CMK (cell line): Measurements from ENCODE around the gene PCDHA2.
"Not testable (repeated sequence)": the region's sequence is repeated elsewhere in the genome, so short reads cannot be mapped to it uniquely, and the experiment has no call there.

Source experiments
- DNase-seq: peaks from one replicate; pipeline ENCODE4 v3.0.0-alpha.2; 2010; ENCODE audit warnings: low read depth

Gene PCDHA2

GRCh38 chr5:140821375-140822280, 27.0 kb downstream of the PCDHA2 start, which contains the start of gene PCDHA5:
TSS of gene PCDHA5 (plus strand) at chr5:140821613.
- DNase-seq: no peak

- no peak for DNase-seq
Measured at GRCh38 chr5:140822281-140822629, 27.6 kb downstream of the PCDHA2 start.

GRCh38 chr5:140822969-140823368, 28.3 kb downstream of the PCDHA2 start:
- DNase-seq: not testable (repeated sequence)

GRCh38 chr5:140823475-140823874, 28.8 kb downstream of the PCDHA2 start:
- DNase-seq: no peak

GRCh38 chr5:140827704-140828361, 33.2 kb downstream of the PCDHA2 start, which contains the start of gene PCDHA6:
TSS of gene PCDHA6 (plus strand) at chr5:140827960. CDS start at chr5:140828092, 132 bp downstream.
- no peak for DNase-seq

GRCh38 chr5:140828362-140828737, 33.7 kb downstream of the PCDHA2 start:
- no peak for DNase-seq

- DNase-seq: not testable (repeated sequence)
Measured at GRCh38 chr5:140829511-140830501, 35.2 kb downstream of the PCDHA2 start.

GRCh38 chr5:140833993-140834392, 39.3 kb downstream of the PCDHA2 start, which contains the start of gene PCDHA7:
TSS of gene PCDHA7 (plus strand) at chr5:140834269. CDS start at chr5:140834384, 115 bp downstream.
- DNase-seq: no peak

GRCh38 chr5:140834439-140835008, 39.9 kb downstream of the PCDHA2 start:
- not testable (repeated sequence) for DNase-seq

GRCh38 chr5:140835622-140836510, 41.2 kb downstream of the PCDHA2 start:
- no peak for DNase-seq

- no peak for DNase-seq
Measured at GRCh38 chr5:140840978-140841962, 46.6 kb downstream of the PCDHA2 start, which contains the start of gene PCDHA8. TSS of gene PCDHA8 (plus strand) at chr5:140841187. CDS start at chr5:140841322, 135 bp downstream.

- DNase-seq: no peak
Measured at GRCh38 chr5:140842798-140843733, 48.4 kb downstream of the PCDHA2 start.
